ENCODE results near the gene CD83.
"Not testable (repeated sequence)": the region's sequence is repeated elsewhere in the genome, so short reads cannot be mapped to it uniquely, and the experiment has no call there.

Gene CD83

GRCh38 chr6:14117158-14118090, at the start of gene CD83:
Gene CD83, plus strand, starts transcription at chr6:14117772. Its CDS starts 40 bp downstream, at chr6:14117812.
- H3K27ac Mint-ChIP-seq = peak within 1 kb of the TSS; percentile 99
- H3K9me3 Mint-ChIP-seq = no peaks in the 10 kb centered on the region
- peak within 1 kb of the TSS; percentile 98 for H3K4me3 Mint-ChIP-seq
- ATAC-seq = peak; percentile 88
- peaks cover 53% of the 10 kb centered on the region for H3K4me1 Mint-ChIP-seq
- no peaks in the 10 kb centered on the region for H3K27me3 Mint-ChIP-seq
- H3K36me3 Mint-ChIP-seq = peaks cover 48% of the 10 kb centered on the region

- H3K4me1 Mint-ChIP-seq = peaks cover 55% of the 10 kb centered on the region
- H3K27me3 Mint-ChIP-seq = no peaks in the 10 kb centered on the region
- H3K36me3 Mint-ChIP-seq = no peaks in the 10 kb centered on the region
- no peaks in the 10 kb centered on the region for H3K9me3 Mint-ChIP-seq
- no peak overlapping the region for H3K4me3 Mint-ChIP-seq
- no peak for ATAC-seq
- peak overlapping the region; percentile 96 for H3K27ac Mint-ChIP-seq
These were observed 49.4 kb upstream of the CD83 start for GRCh38 chr6:14068133-14068532.

DNA sequence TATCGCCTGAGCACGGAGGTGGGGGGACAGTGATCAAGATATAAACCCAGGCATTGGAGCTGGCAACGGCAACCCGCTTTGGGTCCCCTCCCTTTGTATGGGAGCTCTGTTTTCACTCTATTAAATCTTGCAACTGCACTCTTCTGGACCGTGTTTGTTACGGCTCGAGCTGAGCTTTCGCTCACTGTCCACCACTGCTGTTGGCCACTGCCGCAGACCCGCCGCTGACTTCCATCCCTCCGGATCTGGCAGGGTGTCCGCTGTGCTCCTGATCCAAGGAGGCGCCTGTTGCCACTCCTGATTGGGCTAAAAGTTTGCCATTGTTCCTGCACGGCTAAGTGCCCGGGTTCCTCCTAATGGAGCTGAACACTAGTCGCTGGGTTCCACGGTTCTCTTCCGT, 48.9 kb upstream of the CD83 start:
- H3K36me3 Mint-ChIP-seq = no peaks in the 10 kb centered on the region
- peaks cover 59% of the 10 kb centered on the region for H3K4me1 Mint-ChIP-seq
- peak overlapping the region; percentile 96 for H3K27ac Mint-ChIP-seq
- no peak overlapping the region for H3K4me3 Mint-ChIP-seq
- no peaks in the 10 kb centered on the region for H3K27me3 Mint-ChIP-seq
- ATAC-seq = no peak
- H3K9me3 Mint-ChIP-seq = no peaks in the 10 kb centered on the region

- ATAC-seq = no peak
- H3K27ac Mint-ChIP-seq = peak overlapping the region; percentile 87
- H3K4me3 Mint-ChIP-seq = no peak overlapping the region
- no peaks in the 10 kb centered on the region for H3K27me3 Mint-ChIP-seq
- peaks cover 73% of the 10 kb centered on the region for H3K4me1 Mint-ChIP-seq
- H3K9me3 Mint-ChIP-seq = no peaks in the 10 kb centered on the region
- H3K36me3 Mint-ChIP-seq = no peaks in the 10 kb centered on the region
These were observed 47.1 kb upstream of the CD83 start for GRCh38 chr6:14070457-14070856.

- Mint-ChIP-seq H3K4me3 (peak overlapping the region; percentile 26), H3K27ac (peak overlapping the region; percentile 87), H3K36me3 (no peaks in the 10 kb centered on the region), H3K4me1 (peaks cover 69% of the 10 kb centered on the region), H3K27me3 (no peaks in the 10 kb centered on the region), H3K9me3 (no peaks in the 10 kb centered on the region)
- ATAC-seq = peak; percentile 71
These were observed 45.5 kb upstream of the CD83 start for GRCh38 chr6:14072084-14072483.

DNA sequence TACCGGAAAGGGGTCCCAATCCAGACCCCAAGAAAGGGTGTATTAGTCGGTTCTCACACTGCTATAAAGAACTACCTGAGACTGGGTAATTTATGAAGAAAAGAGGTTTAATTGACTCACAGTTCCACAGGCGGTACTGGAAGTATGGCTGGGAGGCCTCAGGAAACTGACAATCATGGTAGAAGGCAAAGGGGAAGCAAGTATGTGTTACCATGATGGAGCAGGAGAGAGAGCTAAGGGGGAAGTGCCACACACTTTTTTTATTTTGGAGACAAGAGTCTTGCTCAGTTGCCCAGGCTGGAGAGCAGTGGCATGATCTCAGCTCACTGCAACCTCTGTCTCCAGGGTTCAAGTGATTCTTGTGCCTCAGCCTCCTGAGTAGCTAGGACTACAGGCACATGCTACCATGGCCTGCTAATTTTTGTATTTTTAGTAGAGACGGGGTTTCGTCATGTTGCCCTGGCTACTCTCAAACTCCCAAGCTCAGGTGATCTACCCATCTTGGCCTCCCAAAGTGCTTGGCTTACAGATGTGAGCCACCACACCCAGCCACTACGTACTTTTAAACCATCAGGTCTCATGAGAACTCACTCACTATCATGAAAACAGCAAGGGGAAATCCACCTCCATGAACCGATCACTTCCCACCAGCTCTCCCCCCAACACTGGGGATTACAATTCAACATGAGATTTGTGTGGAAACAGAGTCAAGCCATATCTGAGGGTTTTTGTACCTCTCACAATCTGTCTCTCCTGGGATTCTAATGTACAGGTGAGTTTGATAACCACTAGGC, 43.8 kb upstream of the CD83 start:
- not testable (repeated sequence) for H3K27me3 Mint-ChIP-seq, H3K36me3 Mint-ChIP-seq, H3K9me3 Mint-ChIP-seq
- Mint-ChIP-seq H3K4me3 (peak overlapping the region; percentile 85), H3K4me1 (peaks cover 68% of the 10 kb centered on the region), H3K27ac (peak overlapping the region; percentile 100)
- ATAC-seq = peak; percentile 49

- Mint-ChIP-seq H3K4me1 (peaks cover 68% of the 10 kb centered on the region), H3K27ac (peak overlapping the region; percentile 100), H3K4me3 (peak overlapping the region; percentile 85), H3K36me3 (no peaks in the 10 kb centered on the region), H3K27me3 (no peaks in the 10 kb centered on the region), H3K9me3 (no peaks in the 10 kb centered on the region)
- no peak for ATAC-seq
These were observed 43.0 kb upstream of the CD83 start for GRCh38 chr6:14074476-14075094.

DNA sequence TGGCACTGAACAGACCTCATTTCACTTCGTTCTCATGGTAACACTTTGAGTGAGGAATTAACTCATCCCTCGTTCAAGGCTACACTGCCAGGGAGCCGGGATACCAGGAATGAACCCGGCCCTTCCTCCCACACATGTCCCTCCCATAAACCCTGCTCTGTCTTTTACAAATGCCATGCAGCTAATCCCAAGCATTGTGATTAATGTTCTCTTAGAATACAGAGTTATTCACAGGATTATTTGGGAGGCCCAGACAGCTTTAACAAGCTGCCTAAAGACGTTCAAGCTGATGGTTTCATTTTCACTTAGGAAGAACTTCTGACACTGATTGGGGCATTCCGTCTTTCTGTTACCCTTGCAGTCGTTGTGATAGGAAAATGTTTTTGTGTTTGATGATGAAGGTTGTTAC, 42.5 kb upstream of the CD83 start:
- peak overlapping the region; percentile 85 for H3K4me3 Mint-ChIP-seq
- H3K27ac Mint-ChIP-seq = peak overlapping the region; percentile 100
- H3K4me1 Mint-ChIP-seq = peaks cover 72% of the 10 kb centered on the region
- no peaks in the 10 kb centered on the region for H3K9me3 Mint-ChIP-seq
- no peaks in the 10 kb centered on the region for H3K27me3 Mint-ChIP-seq
- ATAC-seq = peak; percentile 84
- no peaks in the 10 kb centered on the region for H3K36me3 Mint-ChIP-seq

DNA sequence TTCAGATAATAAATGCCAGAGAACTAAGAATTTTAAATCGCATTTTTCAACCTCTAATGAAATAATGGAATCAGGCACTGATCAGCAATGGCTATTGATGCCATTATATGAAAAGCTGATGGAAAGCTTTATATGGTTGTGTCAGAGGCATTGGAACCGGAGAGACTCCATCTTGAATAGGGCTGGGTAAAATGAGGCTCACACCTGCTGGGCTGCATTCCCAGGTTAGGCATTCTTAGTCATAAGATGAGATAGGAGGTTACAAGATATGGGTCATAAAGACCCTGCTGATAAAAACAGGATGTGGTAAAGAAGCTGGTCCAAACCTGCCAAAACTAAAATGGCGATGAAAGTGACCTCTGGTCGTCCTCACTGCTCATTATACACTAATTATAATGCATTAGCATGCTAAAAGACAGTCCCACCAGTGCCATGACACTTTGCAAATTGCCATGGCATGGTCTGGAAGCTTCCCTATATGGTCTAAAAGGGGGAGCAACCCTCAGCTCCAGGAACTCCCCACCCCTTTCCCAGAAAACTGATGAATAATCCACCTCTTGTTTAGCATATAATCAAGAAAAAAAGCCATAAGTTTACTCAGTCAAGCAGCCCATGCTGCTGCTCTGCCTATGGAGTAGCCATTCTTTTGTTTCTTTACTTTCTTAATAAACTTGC, 40.2 kb upstream of the CD83 start:
- peak overlapping the region; percentile 54 for H3K27ac Mint-ChIP-seq
- H3K4me1 Mint-ChIP-seq = peaks cover 58% of the 10 kb centered on the region
- ATAC-seq = no peak

GRCh38 chr6:14079433-14079832, 38.1 kb upstream of the CD83 start:
- no peaks in the 10 kb centered on the region for H3K36me3 Mint-ChIP-seq
- peaks cover 47% of the 10 kb centered on the region for H3K4me1 Mint-ChIP-seq
- H3K27me3 Mint-ChIP-seq = no peaks in the 10 kb centered on the region
- no peak overlapping the region for H3K4me3 Mint-ChIP-seq
- peak overlapping the region; percentile 54 for H3K27ac Mint-ChIP-seq
- ATAC-seq = no peak
- no peaks in the 10 kb centered on the region for H3K9me3 Mint-ChIP-seq

More for the DNA sequence above, 40.2 kb upstream of the CD83 start:
- no peaks in the 10 kb centered on the region for H3K27me3 Mint-ChIP-seq
- no peaks in the 10 kb centered on the region for H3K36me3 Mint-ChIP-seq
- H3K4me3 Mint-ChIP-seq = no peak overlapping the region
- no peaks in the 10 kb centered on the region for H3K9me3 Mint-ChIP-seq

GRCh38 chr6:14079971-14080370, 37.6 kb upstream of the CD83 start:
- H3K9me3 Mint-ChIP-seq = no peaks in the 10 kb centered on the region
- H3K36me3 Mint-ChIP-seq = no peaks in the 10 kb centered on the region
- peak overlapping the region; percentile 54 for H3K27ac Mint-ChIP-seq
- H3K4me3 Mint-ChIP-seq = no peak overlapping the region
- peaks cover 47% of the 10 kb centered on the region for H3K4me1 Mint-ChIP-seq
- ATAC-seq = no peak
- no peaks in the 10 kb centered on the region for H3K27me3 Mint-ChIP-seq

DNA sequence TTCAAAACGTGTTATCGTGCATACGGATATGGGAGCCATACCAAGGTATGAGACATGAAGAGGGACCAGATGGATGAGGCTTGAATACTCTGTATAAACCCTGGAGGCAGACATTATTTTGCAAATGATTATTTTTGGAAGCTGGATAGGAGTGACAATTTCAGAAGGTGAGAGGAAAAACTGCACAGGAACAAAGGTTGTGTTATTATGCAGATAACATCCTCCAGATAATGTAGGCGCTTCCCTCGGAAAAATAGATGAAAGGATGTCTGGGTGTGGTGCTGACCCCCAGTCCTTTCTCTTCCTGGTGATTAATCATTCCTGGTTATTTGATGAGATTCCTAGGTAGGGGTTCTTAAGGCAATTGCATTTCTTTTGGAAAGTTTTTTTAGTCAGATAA, 36.4 kb upstream of the CD83 start:
- no peaks in the 10 kb centered on the region for H3K9me3 Mint-ChIP-seq

DNA sequence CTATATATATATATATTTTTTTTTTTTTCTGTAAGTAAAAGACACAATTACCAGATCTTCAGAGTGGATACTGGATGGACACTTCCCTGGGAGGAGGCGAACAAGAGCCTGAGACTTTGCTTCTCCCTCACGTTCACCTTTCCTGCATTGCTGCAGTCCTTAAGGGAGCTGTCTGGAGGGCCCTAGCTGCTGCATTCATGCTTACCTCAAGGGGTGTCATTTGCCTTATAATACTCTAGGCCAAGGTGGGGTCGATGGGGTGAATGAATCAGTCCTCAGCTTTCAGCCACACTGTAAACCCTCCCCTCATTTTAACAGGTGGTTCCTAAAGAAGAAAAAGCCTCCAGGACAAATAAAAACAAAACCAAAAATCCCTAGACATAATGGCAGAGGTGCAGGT, 34.8 kb upstream of the CD83 start:
- Mint-ChIP-seq H3K36me3 (no peaks in the 10 kb centered on the region), H3K4me3 (no peak overlapping the region), H3K4me1 (peaks cover 51% of the 10 kb centered on the region), H3K27ac (no peak overlapping the region), H3K27me3 (no peaks in the 10 kb centered on the region), H3K9me3 (no peaks in the 10 kb centered on the region)
- ATAC-seq = no peak

More for the DNA sequence above, 36.4 kb upstream of the CD83 start:
- Mint-ChIP-seq H3K4me3 (no peak overlapping the region), H3K27ac (no peak overlapping the region), H3K36me3 (no peaks in the 10 kb centered on the region), H3K4me1 (peaks cover 52% of the 10 kb centered on the region), H3K27me3 (no peaks in the 10 kb centered on the region)
- ATAC-seq = no peak

- ATAC-seq = no peak
- Mint-ChIP-seq H3K27ac (no peak overlapping the region), H3K9me3 (no peaks in the 10 kb centered on the region), H3K27me3 (no peaks in the 10 kb centered on the region), H3K36me3 (no peaks in the 10 kb centered on the region), H3K4me3 (no peak overlapping the region), H3K4me1 (peaks cover 51% of the 10 kb centered on the region)
These were observed 34.3 kb upstream of the CD83 start for GRCh38 chr6:14083262-14083661.

DNA sequence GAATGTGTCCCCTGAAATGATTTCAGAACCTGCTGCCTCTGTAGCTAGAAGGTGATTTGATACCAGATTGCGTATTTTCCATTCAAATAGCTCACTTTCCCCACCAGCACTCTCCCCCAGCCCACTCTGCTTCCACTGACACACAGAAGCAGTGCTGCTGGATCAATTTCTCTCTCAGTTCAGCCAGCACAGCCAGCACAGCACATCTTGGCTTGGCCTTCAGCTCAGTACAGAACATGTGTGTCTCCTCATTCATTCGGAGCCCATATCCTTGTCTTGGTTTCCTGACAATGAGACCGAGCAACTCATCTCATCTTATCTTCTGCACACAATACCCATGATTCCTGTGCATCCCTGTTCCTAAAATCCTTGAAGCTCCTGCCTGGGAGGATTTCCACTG, 33.8 kb upstream of the CD83 start:
- Mint-ChIP-seq H3K4me3 (no peak overlapping the region), H3K36me3 (no peaks in the 10 kb centered on the region), H3K27ac (peak overlapping the region; percentile 7), H3K4me1 (peaks cover 54% of the 10 kb centered on the region), H3K9me3 (no peaks in the 10 kb centered on the region), H3K27me3 (no peaks in the 10 kb centered on the region)
- no peak for ATAC-seq

All from stimulated activated memory B cell treated with anti-CD40 and anti-IgM and Interleukin-4, amounts not matched to agents 10 μg/mL and 1 μg/mL and 100 μg/mL, for 72 hours (primary cell).